Measurements from ENCODE around the gene PHC2.

GRCh38 chr1:33446590-33446989, 15.7 kb upstream of the PHC2 start:
- no peak for TF ChIP-seq CTCF (IDR thresholded peaks at IDR 0.05; ENCODE audit: low read length)
- TF ChIP-seq EZH2 (optimal IDR thresholded peaks at IDR 0.05; ENCODE audit: low read depth, low read length) = no peak
